ENCODE results near the gene SUGT1.

- TF ChIP-seq POLR2A (IDR thresholded peaks at IDR 0.05; ENCODE audit: insufficient read depth in 1 of 2, low read depth in 2 of 2, low read length in 2 of 2) (no peak), ZNF546 (CRISPR knock-in tag; conservative IDR thresholded peaks at IDR 0.05) (no peak), ZFP41 (CRISPR knock-in tag; IDR thresholded peaks at IDR 0.05; ENCODE audit: borderline replicate concordance) (no peak), TEAD2 (CRISPR knock-in tag; IDR thresholded peaks at IDR 0.05) (no peak), EHMT2 (IDR thresholded peaks at IDR 0.05; ENCODE audit: borderline replicate concordance, low read depth, low read length) (no peak)
- TF ChIP-seq, protein P1, sequence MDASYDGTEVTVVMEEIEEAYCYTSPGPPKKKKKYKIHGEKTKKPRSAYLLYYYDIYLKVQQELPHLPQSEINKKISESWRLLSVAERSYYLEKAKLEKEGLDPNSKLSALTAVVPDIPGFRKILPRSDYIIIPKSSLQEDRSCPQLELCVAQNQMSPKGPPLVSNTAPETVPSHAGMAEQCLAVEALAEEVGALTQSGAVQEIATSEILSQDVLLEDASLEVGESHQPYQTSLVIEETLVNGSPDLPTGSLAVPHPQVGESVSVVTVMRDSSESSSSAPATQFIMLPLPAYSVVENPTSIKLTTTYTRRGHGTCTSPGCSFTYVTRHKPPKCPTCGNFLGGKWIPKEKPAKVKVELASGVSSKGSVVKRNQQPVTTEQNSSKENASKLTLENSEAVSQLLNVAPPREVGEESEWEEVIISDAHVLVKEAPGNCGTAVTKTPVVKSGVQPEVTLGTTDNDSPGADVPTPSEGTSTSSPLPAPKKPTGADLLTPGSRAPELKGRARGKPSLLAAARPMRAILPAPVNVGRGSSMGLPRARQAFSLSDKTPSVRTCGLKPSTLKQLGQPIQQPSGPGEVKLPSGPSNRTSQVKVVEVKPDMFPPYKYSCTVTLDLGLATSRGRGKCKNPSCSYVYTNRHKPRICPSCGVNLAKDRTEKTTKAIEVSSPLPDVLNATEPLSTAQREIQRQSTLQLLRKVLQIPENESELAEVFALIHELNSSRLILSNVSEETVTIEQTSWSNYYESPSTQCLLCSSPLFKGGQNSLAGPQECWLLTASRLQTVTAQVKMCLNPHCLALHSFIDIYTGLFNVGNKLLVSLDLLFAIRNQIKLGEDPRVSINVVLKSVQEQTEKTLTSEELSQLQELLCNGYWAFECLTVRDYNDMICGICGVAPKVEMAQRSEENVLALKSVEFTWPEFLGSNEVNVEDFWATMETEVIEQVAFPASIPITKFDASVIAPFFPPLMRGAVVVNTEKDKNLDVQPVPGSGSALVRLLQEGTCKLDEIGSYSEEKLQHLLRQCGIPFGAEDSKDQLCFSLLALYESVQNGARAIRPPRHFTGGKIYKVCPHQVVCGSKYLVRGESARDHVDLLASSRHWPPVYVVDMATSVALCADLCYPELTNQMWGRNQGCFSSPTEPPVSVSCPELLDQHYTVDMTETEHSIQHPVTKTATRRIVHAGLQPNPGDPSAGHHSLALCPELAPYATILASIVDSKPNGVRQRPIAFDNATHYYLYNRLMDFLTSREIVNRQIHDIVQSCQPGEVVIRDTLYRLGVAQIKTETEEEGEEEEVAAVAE (CRISPR knock-in tag; IDR thresholded peaks at IDR 0.05; ENCODE audit: borderline replicate concordance): no peak
Observed at GRCh38 chr13:52615134-52615801, 37.4 kb upstream of the SUGT1 start.
